ENCODE data around the gene TUBGCP6.

TUBGCP6 gene

GRCh38 chr22:50218153-50218995 lies 26.4 kb downstream of the TUBGCP6 start:
- Histone ChIP-seq H3K4me3 (ENCODE audit: low read length) (no peak overlapping the region), H3K27me3 (ENCODE audit: control insufficient read depth, low read length) (no peaks in the 10 kb centered on the region), H4K20me1 (ENCODE audit: control insufficient read depth, insufficient read depth, low read depth, low read length) (no peaks in the 10 kb centered on the region), H3K4me1 (ENCODE audit: control insufficient read depth, low read length) (no peaks in the 10 kb centered on the region), H3K9me2 (replicated peaks; ENCODE audit: control insufficient read depth, low read length) (no peaks in the 10 kb centered on the region), H3F3A (ENCODE audit: control insufficient read depth, insufficient read depth) (no peaks in the 10 kb centered on the region), H3K9me3 (ENCODE audit: control insufficient read depth, insufficient read depth, low read length) (no peaks in the 10 kb centered on the region), H3K79me2 (ENCODE audit: control insufficient read depth, low read length) (peaks cover 25% of the 10 kb centered on the region), H3K4me2 (ENCODE audit: low read length) (no peak overlapping the region), H3K27ac (ENCODE audit: low read depth, low read length) (no peak overlapping the region), H3K36me3 (ENCODE audit: control insufficient read depth, low read length) (peaks cover 92% of the 10 kb centered on the region)
- TF ChIP-seq CTCF (IDR thresholded peaks at IDR 0.05; ENCODE audit: low read depth, low read length, poor library complexity, severe bottlenecking) (no peak), EZH2phosphoT487 (IDR thresholded peaks at IDR 0.05; ENCODE audit: borderline replicate concordance, low read length) (no peak)

GRCh38 chr22:50217543-50218152 lies 27.2 kb downstream of the TUBGCP6 start:
- no peaks in the 10 kb centered on the region for H3K27me3 ChIP-seq (ENCODE audit: control insufficient read depth, low read length)
- peaks cover 32% of the 10 kb centered on the region for H3K79me2 ChIP-seq (ENCODE audit: control insufficient read depth, low read length)
- no peak overlapping the region for H3K4me3 ChIP-seq (ENCODE audit: low read length)
- H3F3A ChIP-seq (ENCODE audit: control insufficient read depth, insufficient read depth) = no peaks in the 10 kb centered on the region
- no peaks in the 10 kb centered on the region for H3K9me2 ChIP-seq (replicated peaks; ENCODE audit: control insufficient read depth, low read length)
- TF ChIP-seq EZH2phosphoT487 (IDR thresholded peaks at IDR 0.05; ENCODE audit: borderline replicate concordance, low read length) = no peak
- TF ChIP-seq CTCF (IDR thresholded peaks at IDR 0.05; ENCODE audit: low read depth, low read length, poor library complexity, severe bottlenecking) = no peak
- H3K4me2 ChIP-seq (ENCODE audit: low read length) = no peak overlapping the region
- no peak overlapping the region for H3K27ac ChIP-seq (ENCODE audit: low read depth, low read length)
- H4K20me1 ChIP-seq (ENCODE audit: control insufficient read depth, insufficient read depth, low read depth, low read length) = no peaks in the 10 kb centered on the region
- H3K4me1 ChIP-seq (ENCODE audit: control insufficient read depth, low read length) = no peaks in the 10 kb centered on the region
- H3K9me3 ChIP-seq (ENCODE audit: control insufficient read depth, insufficient read depth, low read length) = no peaks in the 10 kb centered on the region
- H3K36me3 ChIP-seq (ENCODE audit: control insufficient read depth, low read length) = peaks cover 93% of the 10 kb centered on the region

- peaks cover 3% of the 10 kb centered on the region; the same call in 1 of the 2 replicates for H4K20me1 ChIP-seq (ENCODE audit: control insufficient read depth, insufficient read depth, low read depth, low read length)
- H3K9me2 ChIP-seq (replicated peaks; ENCODE audit: control insufficient read depth, low read length) = no peaks in the 10 kb centered on the region
- no peak overlapping the region for H3K27ac ChIP-seq (ENCODE audit: low read depth, low read length)
- H3K9me3 ChIP-seq (ENCODE audit: control insufficient read depth, insufficient read depth, low read length) = no peaks in the 10 kb centered on the region
- TF ChIP-seq CTCF (IDR thresholded peaks at IDR 0.05; ENCODE audit: low read depth, low read length, poor library complexity, severe bottlenecking) = no peak
- no peak for TF ChIP-seq EZH2phosphoT487 (IDR thresholded peaks at IDR 0.05; ENCODE audit: borderline replicate concordance, low read length)
- no peak overlapping the region for H3K4me3 ChIP-seq (ENCODE audit: low read length)
- no peaks in the 10 kb centered on the region for H3K4me1 ChIP-seq (ENCODE audit: control insufficient read depth, low read length)
- no peak overlapping the region for H3K4me2 ChIP-seq (ENCODE audit: low read length)
- no peaks in the 10 kb centered on the region for H3F3A ChIP-seq (ENCODE audit: control insufficient read depth, insufficient read depth)
- no peaks in the 10 kb centered on the region for H3K27me3 ChIP-seq (ENCODE audit: control insufficient read depth, low read length)
- H3K36me3 ChIP-seq (ENCODE audit: control insufficient read depth, low read length) = peaks cover 93% of the 10 kb centered on the region
- H3K79me2 ChIP-seq (ENCODE audit: control insufficient read depth, low read length) = peaks cover 40% of the 10 kb centered on the region
Observed at GRCh38 chr22:50216684-50217520, 27.9 kb downstream of the TUBGCP6 start.
